ENCODE results near the gene NKPD1.
"Not testable (repeated sequence)": the region's sequence is repeated elsewhere in the genome, so short reads cannot be mapped to it uniquely, and the experiment has no call there.

The NKPD1 gene

DNA sequence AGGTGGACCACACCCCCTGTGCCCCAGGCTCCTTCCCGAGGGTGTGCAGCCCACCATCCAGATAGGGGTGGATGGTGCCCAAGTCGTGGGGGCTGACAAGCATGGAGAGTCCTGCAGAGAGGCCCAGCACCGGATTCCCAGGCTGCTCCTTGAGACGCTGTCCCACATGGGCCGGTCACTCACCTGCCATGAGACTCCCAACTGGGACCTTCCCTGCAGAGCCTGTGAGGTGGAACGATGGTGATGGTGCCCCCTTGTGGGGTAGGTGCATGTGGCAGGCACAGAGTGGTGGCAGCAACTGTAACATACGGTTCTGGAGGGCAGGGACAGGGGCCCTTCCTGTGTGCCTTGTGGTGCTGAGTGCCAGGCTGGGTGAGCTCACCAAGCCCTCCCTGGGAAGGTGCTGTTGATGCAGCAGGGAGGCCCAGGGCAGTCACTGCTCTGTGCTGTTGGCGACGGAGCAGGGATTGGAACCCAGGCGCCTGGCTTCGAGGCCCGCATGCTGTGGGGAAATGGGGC lies 34.7 kb downstream of the NKPD1 start:
- ATAC-seq: peak; percentile 81
- peaks cover 52% of the 10 kb centered on the region for H3K4me1 Mint-ChIP-seq
- H3K4me3 Mint-ChIP-seq: no peak overlapping the region
- DNase-seq (ENCODE audit: low spot score in 2 of 2): peak; percentile 58 to 84
- H3K27ac Mint-ChIP-seq: peak overlapping the region; percentile 26
- H3K9me3 Mint-ChIP-seq: no peaks in the 10 kb centered on the region
- peaks cover 16% of the 10 kb centered on the region for H3K36me3 Mint-ChIP-seq

DNA sequence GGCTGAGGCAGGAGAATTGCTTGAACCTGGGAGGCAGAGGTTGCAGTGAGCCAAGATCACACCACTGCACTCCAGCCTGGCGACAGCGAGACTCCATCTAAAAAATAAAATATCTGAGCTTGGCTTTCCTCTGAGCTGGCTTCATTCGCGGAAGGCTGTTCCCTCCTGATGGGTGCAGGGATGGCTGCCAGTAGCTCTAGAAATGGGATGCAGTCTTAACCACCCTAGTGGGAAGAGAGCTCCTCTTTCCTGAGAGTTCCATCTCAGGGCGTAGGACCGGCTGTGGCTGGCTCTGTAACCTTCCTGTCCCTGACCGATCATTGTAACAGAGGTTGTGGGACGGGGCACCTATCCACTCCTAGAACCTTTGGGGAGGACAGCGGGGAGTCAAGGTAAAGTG lies 35.4 kb downstream of the NKPD1 start:
- Mint-ChIP-seq H3K4me1 (peaks cover 53% of the 10 kb centered on the region), H3K4me3 (no peak overlapping the region), H3K9me3 (no peaks in the 10 kb centered on the region), H3K27ac (peak overlapping the region; percentile 26), H3K36me3 (peaks cover 16% of the 10 kb centered on the region)
- DNase-seq (ENCODE audit: low spot score in 2 of 2): no peak
- ATAC-seq: no peak

DNA sequence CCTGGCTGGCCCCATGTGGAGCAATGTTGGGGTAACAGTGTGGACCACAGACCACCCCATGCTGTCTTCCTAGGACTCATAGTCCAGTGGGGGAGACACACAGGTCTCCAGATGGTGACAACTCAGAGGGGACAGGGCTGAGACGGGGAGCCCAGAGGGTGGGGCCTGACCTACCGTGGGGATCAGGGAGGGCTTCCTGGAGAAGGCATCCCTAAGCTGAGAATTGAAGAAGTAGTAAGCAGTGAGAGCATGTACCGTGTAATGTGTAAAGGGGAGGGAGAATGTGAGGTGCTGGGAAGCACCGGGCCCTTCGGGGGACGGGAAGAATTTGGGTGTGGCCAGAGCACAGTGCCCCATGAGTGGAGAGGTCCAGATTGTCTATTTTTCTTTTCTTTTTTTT lies 36.8 kb downstream of the NKPD1 start:
- DNase-seq (ENCODE audit: low spot score in 2 of 2) (no peak), ATAC-seq (no peak)
- peaks cover 58% of the 10 kb centered on the region for H3K4me1 Mint-ChIP-seq
- H3K4me3 Mint-ChIP-seq: no peak overlapping the region
- no peaks in the 10 kb centered on the region for H3K9me3 Mint-ChIP-seq
- peaks cover 16% of the 10 kb centered on the region for H3K36me3 Mint-ChIP-seq
- peak overlapping the region; percentile 81 for H3K27ac Mint-ChIP-seq

DNA sequence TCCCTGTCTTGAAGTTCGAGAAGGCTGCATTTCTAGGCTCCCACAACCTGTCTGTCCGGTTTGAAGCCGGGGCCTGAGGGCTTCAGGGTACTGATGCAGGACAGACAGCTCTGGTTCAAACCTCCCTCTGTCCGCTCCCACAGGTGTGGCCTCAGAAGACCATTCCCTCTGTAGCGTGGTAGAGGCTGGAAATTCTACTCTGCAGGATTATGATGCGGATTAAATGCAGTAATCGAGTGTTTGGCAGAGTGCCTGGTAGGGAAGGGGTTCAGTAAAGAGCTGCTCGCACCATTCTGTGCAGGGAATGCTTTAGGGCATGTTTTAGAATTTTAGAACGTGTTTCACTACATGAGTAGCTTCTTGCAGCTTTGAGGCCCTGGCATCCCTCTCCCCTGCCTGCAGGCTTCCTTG lies 37.3 kb downstream of the NKPD1 start:
- DNase-seq (ENCODE audit: low spot score in 2 of 2) (no peak), ATAC-seq (no peak)
- Mint-ChIP-seq H3K9me3 (no peaks in the 10 kb centered on the region), H3K4me1 (peaks cover 63% of the 10 kb centered on the region), H3K4me3 (no peak overlapping the region), H3K36me3 (peaks cover 16% of the 10 kb centered on the region), H3K27ac (peak overlapping the region; percentile 81)

DNA sequence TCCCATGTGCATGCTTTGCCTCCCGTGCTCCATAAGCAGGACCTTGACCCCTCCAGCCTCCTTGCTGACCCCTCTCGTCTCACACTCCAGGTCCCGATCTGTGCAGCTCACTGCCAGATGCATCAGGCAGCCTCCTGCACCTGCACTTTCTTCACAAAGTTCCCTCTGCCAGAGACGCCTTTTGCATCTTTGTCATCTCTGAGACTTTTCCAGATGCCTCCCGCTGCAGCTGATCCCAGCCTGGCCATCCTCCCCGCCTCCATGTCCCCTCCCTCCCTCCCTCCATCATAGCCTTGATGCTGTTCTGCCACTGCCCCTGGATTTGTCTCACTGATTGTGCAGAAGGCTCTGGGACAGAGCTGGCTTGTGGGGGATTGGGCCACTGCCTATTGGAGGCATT lies 38.0 kb downstream of the NKPD1 start:
- ATAC-seq (no peak), DNase-seq (ENCODE audit: low spot score in 2 of 2) (no peak)
- H3K9me3 Mint-ChIP-seq: no peaks in the 10 kb centered on the region
- peaks cover 69% of the 10 kb centered on the region for H3K4me1 Mint-ChIP-seq
- peaks cover 16% of the 10 kb centered on the region for H3K36me3 Mint-ChIP-seq
- H3K4me3 Mint-ChIP-seq: no peak overlapping the region
- H3K27ac Mint-ChIP-seq: peak overlapping the region; percentile 92

DNA sequence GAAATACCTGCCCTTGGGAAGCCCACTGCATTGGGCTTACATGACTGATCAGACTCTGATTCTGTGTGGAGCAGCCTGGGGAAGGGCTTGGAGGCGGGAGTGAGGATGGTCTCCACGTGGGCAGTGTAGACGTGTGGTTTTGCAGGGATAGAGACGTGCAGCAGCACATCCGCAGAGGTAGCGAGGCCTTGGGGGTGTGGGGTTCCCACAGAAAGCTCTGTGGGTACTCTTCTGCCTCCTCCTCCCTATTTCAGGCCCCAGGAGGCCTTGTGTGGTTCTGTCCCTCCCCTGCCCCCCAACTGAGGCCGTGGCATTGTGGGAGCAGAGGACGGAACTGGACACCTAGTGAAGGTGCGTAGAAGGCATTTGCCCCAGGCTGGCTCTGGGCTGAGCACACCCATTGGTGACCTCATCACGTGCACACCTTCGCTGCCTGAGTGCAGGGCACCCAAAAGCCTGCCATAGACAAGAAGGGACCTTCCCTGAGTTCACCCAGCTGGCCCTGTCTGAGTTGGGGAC lies 38.9 kb downstream of the NKPD1 start:
- Mint-ChIP-seq H3K4me3 (peak overlapping the region; percentile 62), H3K36me3 (peaks cover 12% of the 10 kb centered on the region), H3K27ac (peak overlapping the region; percentile 92), H3K4me1 (peaks cover 78% of the 10 kb centered on the region), H3K9me3 (no peaks in the 10 kb centered on the region)
- no peak for DNase-seq (ENCODE audit: low spot score in 2 of 2)
- peak; percentile 4 for ATAC-seq

DNA sequence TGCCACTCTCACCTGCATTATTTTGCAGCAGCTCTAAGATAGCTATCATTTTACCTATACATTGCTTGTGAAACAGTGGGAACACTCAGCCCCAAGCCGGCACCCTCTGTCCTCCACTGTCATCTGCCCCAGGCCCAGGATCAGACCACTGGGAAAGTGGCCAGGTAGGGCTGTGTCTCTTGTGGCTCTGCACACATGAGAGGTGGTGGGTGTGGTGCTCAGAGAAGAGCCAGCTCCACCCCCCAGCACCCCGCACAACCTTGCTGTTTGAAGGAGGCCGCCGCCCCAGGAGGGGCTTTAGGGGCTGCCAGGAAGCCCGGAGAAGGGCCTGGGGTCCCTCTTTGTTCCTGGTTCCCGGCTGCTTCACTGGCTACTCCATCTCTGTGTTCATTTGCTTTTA lies 41.2 kb downstream of the NKPD1 start:
- ATAC-seq (no peak), DNase-seq (ENCODE audit: low spot score in 2 of 2) (no peak)
- Mint-ChIP-seq H3K4me3 (no peak overlapping the region), H3K36me3 (peaks cover 11% of the 10 kb centered on the region), H3K4me1 (peaks cover 82% of the 10 kb centered on the region), H3K9me3 (no peaks in the 10 kb centered on the region), H3K27ac (no peak overlapping the region)

DNA sequence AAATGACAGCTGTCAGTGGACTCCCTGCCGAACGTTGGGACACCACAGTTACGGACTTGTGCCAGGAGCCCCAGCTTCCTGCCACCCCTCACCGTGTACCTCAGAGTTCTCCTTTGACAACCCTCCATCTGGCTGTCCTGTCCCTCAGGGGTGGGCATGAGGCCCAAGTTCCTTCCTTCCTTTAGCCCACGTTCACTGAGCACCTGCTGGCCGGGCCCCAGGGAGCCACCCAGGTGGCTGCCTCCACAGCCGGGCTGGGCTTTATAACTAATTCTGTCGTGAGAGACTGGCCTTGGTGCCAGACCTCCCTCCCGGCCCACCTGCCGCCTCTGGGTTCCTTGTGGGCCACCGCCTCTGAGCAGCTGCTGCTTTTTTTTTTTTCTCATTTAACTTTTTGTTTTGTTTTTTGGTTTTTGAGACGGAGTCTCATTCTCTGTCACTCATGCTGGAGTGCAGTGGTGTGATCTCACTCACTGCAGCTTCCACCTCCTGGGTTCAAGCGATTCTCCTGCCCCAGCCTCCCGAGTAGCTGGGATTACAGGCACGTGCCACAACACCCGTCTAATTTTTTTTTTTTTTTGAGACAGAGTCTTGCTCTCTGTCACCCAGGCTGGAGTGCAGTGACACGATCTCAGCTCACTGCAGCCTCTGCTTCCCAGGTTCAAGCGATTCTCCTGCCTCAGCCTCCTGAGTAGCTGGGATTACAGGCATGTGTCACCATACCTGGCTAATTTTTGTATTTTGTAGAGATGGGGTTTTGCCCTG lies 42.0 kb downstream of the NKPD1 start:
- Mint-ChIP-seq H3K4me1 (peaks cover 74% of the 10 kb centered on the region), H3K4me3 (peak overlapping the region; percentile 53), H3K27ac (peak overlapping the region; percentile 71)
- not testable (repeated sequence) for H3K9me3 Mint-ChIP-seq; H3K36me3 Mint-ChIP-seq; DNase-seq (ENCODE audit: low spot score in 2 of 2); ATAC-seq

DNA sequence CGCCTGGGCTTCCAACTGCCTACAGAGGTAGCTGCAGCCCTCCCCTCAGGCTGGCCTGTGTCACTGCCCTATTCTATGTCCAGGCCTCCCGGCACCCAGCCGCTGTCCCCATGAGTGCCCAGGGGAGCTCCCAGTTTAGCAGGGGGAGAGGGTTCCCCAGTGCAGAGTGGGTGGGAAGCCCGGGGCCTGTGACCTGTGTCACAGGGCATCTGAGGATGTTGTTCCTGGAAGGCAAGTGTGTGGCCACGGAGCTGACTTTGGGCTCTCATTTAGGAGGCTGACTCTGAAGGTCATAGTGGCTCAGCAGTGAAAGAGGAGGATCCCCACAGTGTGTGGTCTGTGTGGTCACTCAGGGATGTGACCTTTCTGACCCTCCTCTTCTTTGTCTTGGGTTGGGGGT lies 42.7 kb downstream of the NKPD1 start:
- Mint-ChIP-seq H3K36me3 (peaks cover 6% of the 10 kb centered on the region), H3K27ac (peak overlapping the region; percentile 71), H3K4me1 (peaks cover 69% of the 10 kb centered on the region), H3K9me3 (no peaks in the 10 kb centered on the region), H3K4me3 (peak overlapping the region; percentile 53)
- DNase-seq (ENCODE audit: low spot score in 2 of 2) (no peak), ATAC-seq (no peak)

DNA sequence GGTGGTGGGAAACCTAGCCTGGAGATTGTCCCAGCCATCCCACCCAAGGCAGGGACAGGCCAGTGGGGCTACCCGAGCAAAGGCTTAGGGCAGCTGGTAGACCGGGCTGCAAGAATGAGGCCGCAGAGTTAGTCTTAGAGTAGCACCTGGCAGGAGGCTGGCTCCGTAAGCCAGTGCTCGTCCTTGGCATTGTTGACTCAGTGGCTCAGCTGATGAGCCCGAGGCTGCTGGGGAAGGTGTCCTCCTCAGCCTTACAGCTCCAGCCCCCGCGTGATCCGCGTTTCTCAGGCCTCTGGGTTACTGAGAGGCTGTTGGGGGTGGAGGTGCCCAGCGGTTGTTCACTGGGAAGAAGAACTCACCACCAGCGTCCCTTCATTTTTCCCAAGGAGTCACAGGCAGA lies 43.1 kb downstream of the NKPD1 start:
- peaks cover 6% of the 10 kb centered on the region for H3K36me3 Mint-ChIP-seq
- H3K27ac Mint-ChIP-seq: peak overlapping the region; percentile 71
- no peaks in the 10 kb centered on the region for H3K9me3 Mint-ChIP-seq
- ATAC-seq (peak; percentile 3), DNase-seq (ENCODE audit: low spot score in 2 of 2) (no peak)
- peaks cover 65% of the 10 kb centered on the region for H3K4me1 Mint-ChIP-seq
- peak overlapping the region; percentile 53 for H3K4me3 Mint-ChIP-seq

DNA sequence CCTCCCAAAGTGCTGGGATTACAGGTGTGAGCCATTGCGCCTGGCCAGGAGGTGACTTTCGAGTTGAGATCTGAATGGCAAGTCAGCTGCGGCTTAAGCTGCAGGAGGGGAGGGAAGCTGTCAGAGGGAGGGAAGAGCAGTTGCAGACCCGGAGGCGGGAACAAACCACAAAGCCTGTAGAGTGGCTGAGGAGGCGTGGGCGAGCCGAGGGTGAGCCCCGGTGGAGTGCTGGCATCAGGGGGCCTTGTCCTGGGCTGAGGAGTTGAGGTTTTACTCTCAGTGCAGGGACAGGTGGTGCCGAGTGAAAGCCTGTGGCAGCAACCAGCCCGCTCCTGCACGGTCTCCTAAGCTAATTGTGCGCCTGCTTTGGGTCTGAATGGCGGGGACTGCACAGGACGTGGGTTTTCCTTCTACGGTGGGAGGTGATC lies 43.6 kb downstream of the NKPD1 start:
- ATAC-seq (peak; percentile 78), DNase-seq (ENCODE audit: low spot score in 2 of 2) (peak; percentile 37 to 65)
- Mint-ChIP-seq H3K36me3 (peaks cover 6% of the 10 kb centered on the region), H3K9me3 (no peaks in the 10 kb centered on the region), H3K27ac (peak overlapping the region; percentile 35), H3K4me3 (peak overlapping the region; percentile 53), H3K4me1 (peaks cover 60% of the 10 kb centered on the region)

DNA sequence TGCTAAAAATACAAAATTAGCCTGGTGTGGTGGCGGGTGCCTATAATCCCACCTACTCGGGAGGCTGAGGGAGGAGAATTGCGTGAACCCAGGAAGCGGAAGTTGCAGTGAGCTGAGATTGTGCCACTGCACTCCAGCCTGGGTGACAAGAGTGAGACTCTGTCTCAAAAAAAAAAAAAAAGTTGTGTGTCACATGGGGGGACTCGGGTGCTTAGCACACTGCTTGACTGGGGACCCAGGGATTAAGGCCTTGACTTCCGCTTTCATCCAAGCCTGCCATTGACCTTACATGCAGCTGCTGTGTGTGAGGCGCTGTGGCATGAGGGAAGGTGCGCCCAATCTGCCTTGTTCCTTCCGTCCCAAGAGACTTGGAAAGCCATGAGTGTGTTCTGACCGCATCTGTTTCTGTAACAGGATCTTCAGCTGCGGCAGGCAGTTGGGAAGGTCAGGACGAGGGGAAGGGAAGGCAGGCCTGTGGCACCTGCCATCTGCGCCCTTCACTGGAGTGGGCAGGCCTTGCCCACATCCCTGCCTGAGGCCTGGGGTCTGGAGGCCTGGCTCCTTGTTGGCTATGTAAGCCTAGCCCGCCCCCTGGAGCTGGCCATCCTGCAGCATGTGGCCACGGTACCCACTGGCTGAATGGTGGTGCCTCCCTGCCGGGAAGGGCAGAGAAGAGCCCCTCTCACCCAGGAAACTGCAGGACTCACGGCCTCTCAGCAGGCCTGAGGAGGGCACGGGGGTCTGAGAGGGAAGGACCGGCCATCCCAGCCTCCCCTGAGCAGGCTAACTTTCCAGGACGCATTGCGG lies 44.8 kb downstream of the NKPD1 start:
- H3K4me3 Mint-ChIP-seq: peak overlapping the region; percentile 53
- H3K9me3 Mint-ChIP-seq: no peaks in the 10 kb centered on the region
- peaks cover 56% of the 10 kb centered on the region for H3K4me1 Mint-ChIP-seq
- ATAC-seq (no peak), DNase-seq (ENCODE audit: low spot score in 2 of 2) (no peak)
- H3K36me3 Mint-ChIP-seq: peaks cover 6% of the 10 kb centered on the region
- no peak overlapping the region for H3K27ac Mint-ChIP-seq

DNA sequence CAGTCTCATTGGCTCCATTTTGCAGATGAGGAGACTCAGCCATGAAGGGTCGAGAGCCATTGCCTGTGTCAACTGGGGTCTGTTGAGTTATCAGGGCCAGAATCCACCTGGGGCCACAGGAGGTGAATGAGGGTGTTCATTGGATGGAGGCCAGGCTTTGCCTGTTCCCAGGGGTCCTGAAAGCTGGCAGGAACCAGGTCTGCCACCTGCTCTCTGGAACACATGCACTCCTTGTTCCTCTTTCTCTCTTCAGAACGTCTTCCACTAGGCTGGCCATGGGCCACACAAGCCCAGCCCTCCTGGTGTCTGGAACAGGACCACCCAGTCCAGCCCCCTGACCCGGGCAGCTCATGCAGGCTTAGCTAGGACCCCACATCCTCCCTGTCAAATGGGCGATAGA lies 46.7 kb downstream of the NKPD1 start:
- no peak for DNase-seq (ENCODE audit: low spot score in 2 of 2)
- H3K9me3 Mint-ChIP-seq: no peaks in the 10 kb centered on the region
- peaks cover 67% of the 10 kb centered on the region for H3K4me1 Mint-ChIP-seq
- H3K4me3 Mint-ChIP-seq: no peak overlapping the region
- peaks cover 6% of the 10 kb centered on the region for H3K36me3 Mint-ChIP-seq
- no peak for ATAC-seq
- peak overlapping the region; percentile 74 for H3K27ac Mint-ChIP-seq

DNA sequence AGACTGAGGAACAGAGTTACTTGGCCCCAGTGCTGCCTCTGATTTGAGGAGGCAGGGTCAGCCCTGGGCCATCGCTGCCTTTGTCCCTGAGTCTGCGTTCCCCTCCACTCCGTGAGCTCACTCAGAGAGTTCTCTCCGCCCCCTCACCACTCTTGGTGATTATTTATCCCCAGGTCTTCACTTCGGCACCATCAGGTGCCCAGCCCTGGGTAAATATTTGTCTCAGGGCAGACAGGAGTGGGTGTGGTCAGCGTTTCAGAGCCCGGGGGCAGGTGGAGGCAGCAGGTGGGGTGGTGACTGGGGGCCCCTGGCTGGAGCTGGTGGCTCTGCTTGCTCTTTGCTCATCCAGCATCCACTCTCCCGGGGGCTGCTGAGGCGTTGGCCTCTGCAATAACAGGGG lies 47.2 kb downstream of the NKPD1 start:
- peak overlapping the region; percentile 74 for H3K27ac Mint-ChIP-seq
- peaks cover 65% of the 10 kb centered on the region for H3K4me1 Mint-ChIP-seq
- H3K36me3 Mint-ChIP-seq: peaks cover 6% of the 10 kb centered on the region
- H3K9me3 Mint-ChIP-seq: no peaks in the 10 kb centered on the region
- no peak overlapping the region for H3K4me3 Mint-ChIP-seq
- DNase-seq (ENCODE audit: low spot score in 2 of 2) (no peak), ATAC-seq (no peak)

DNA sequence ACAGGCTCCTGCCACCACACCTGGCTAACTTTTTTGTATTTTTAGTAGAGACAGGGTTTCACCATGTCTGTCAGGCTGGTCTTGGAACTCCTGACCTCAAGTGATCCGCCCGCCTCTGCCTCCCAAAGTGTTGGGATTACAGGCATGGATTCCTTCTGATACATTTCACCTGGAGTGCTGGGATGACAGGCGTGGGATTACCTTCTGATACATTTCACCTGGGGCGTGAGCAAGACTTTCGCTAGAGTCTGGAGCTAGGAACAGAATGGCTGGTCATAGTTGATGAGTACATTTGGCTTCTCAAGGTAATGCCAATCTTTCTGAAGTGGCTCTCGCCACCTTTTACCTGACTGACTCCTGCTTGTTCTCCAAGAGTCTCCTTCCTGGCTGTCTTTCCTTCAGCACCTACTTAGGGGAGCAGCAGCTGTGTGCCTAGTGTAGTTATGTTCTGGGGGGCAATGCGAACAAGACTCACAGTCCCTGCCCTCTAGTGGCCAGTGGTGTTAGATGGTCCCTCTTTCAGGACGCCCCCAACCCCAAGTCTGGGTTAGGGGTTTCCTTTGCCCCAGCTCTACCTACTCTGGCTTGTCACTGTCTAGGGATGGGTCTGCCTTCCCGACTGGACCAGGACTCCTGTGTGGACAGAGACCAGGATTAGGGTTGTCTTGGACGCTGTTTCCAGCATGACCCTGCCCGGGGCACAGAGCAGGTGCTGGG lies 48.5 kb downstream of the NKPD1 start:
- ATAC-seq (no peak), DNase-seq (ENCODE audit: low spot score in 2 of 2) (no peak)
- H3K4me3 Mint-ChIP-seq: no peak overlapping the region
- H3K36me3 Mint-ChIP-seq: peaks cover 4% of the 10 kb centered on the region
- peak overlapping the region; percentile 52 for H3K27ac Mint-ChIP-seq
- H3K9me3 Mint-ChIP-seq: no peaks in the 10 kb centered on the region
- H3K4me1 Mint-ChIP-seq: peaks cover 51% of the 10 kb centered on the region
